ENCODE results near the gene TPP2. TPM values are rescaled to one million over a fixed set of nuclear protein-coding genes. Genes with fewer than 3 reads are reported as not detected.

The TPP2 gene
- total RNA-seq, 2 experiments from 2014 or later = 31.1 to 36.3 TPM

- peaks cover 69% of the 10 kb centered on the region for H3K36me3 ChIP-seq (ENCODE audit: insufficient read depth, low read length)
- POLR2A ChIA-PET = no interaction called here
- BruUV-seq (replicated peaks) = no TSS peak
These were observed 23.7 kb downstream of the TPP2 start for GRCh38 chr13:102620516-102620915.

GRCh38 chr13:102626928-102627327 lies 30.1 kb downstream of the TPP2 start:
- Histone ChIP-seq H3K27ac (ENCODE audit: low read depth, low read length, poor library complexity, severe bottlenecking) (no peak overlapping the region), H3K9me2 (ENCODE audit: insufficient read depth, low read length) (no peaks in the 10 kb centered on the region), H3K4me3 (ENCODE audit: low read depth, low read length, poor library complexity, severe bottlenecking) (no peak overlapping the region), H3K9me3 (ENCODE audit: low read length) (no peaks in the 10 kb centered on the region), H2AFZ (ENCODE audit: low read length) (no peak overlapping the region), H4K20me1 (ENCODE audit: insufficient read depth, low read length) (no peaks in the 10 kb centered on the region), H3K4me2 (ENCODE audit: low read length) (no peak overlapping the region), H3K36me3 (ENCODE audit: insufficient read depth, low read length) (peaks cover 74% of the 10 kb centered on the region), H3K79me2 (ENCODE audit: insufficient read depth, low read depth, low read length) (no peaks in the 10 kb centered on the region), H3K4me1 (ENCODE audit: insufficient read depth, low read length, poor library complexity, severe bottlenecking) (no peaks in the 10 kb centered on the region)
- no TSS peak for BruUV-seq (replicated peaks)
- POLR2A ChIA-PET = interaction anchor here (0.7 to 0.9 kb wide), 3 partner anchors 12 to 24 kb away, joined by 3 to 4 read pairs (median 4); no protein-coding TSS in a partner anchor
- intact Hi-C loops (cut with micrococcal nuclease; ENCODE audit: unreplicated experiment) = no loop called here
- TF ChIP-seq EZH2phosphoT487 (IDR thresholded peaks at IDR 0.05; ENCODE audit: borderline replicate concordance, low read depth, low read length) = no peak
- TF ChIP-seq CTCF (conservative IDR thresholded peaks at IDR 0.05; ENCODE audit: low read length) = no peak
- no peak for DNase-seq (ENCODE audit: low spot score)
- CTCF ChIA-PET (ENCODE audit: unreplicated experiment) = no interaction called here

More at GRCh38 chr13:102620516-102620915, 23.7 kb downstream of the TPP2 start:
- Histone ChIP-seq H3K4me2 (ENCODE audit: low read length) (no peak overlapping the region), H4K20me1 (ENCODE audit: insufficient read depth, low read length) (no peaks in the 10 kb centered on the region), H3K9me2 (ENCODE audit: insufficient read depth, low read length) (no peaks in the 10 kb centered on the region), H3K4me1 (ENCODE audit: insufficient read depth, low read length, poor library complexity, severe bottlenecking) (no peaks in the 10 kb centered on the region), H3K79me2 (ENCODE audit: insufficient read depth, low read depth, low read length) (no peaks in the 10 kb centered on the region), H2AFZ (ENCODE audit: low read length) (no peak overlapping the region), H3K9me3 (ENCODE audit: low read length) (no peaks in the 10 kb centered on the region), H3K27ac (ENCODE audit: low read depth, low read length, poor library complexity, severe bottlenecking) (no peak overlapping the region), H3K4me3 (ENCODE audit: low read depth, low read length, poor library complexity, severe bottlenecking) (no peak overlapping the region)
- TF ChIP-seq EZH2phosphoT487 (IDR thresholded peaks at IDR 0.05; ENCODE audit: borderline replicate concordance, low read depth, low read length) (no peak), CTCF (conservative IDR thresholded peaks at IDR 0.05; ENCODE audit: low read length) (no peak)
- intact Hi-C loops (cut with micrococcal nuclease; ENCODE audit: unreplicated experiment) = no loop called here
- CTCF ChIA-PET (ENCODE audit: unreplicated experiment) = no interaction called here
- DNase-seq (ENCODE audit: low spot score) = no peak

GRCh38 chr13:102628559-102628958 lies 31.8 kb downstream of the TPP2 start:
- TF ChIP-seq CTCF (conservative IDR thresholded peaks at IDR 0.05; ENCODE audit: low read length) = no peak
- no peak for TF ChIP-seq EZH2phosphoT487 (IDR thresholded peaks at IDR 0.05; ENCODE audit: borderline replicate concordance, low read depth, low read length)
- Histone ChIP-seq H3K36me3 (ENCODE audit: insufficient read depth, low read length) (peaks cover 76% of the 10 kb centered on the region), H3K4me1 (ENCODE audit: insufficient read depth, low read length, poor library complexity, severe bottlenecking) (no peaks in the 10 kb centered on the region), H3K9me2 (ENCODE audit: insufficient read depth, low read length) (no peaks in the 10 kb centered on the region), H4K20me1 (ENCODE audit: insufficient read depth, low read length) (no peaks in the 10 kb centered on the region), H3K27ac (ENCODE audit: low read depth, low read length, poor library complexity, severe bottlenecking) (no peak overlapping the region), H3K4me2 (ENCODE audit: low read length) (no peak overlapping the region), H3K4me3 (ENCODE audit: low read depth, low read length, poor library complexity, severe bottlenecking) (no peak overlapping the region), H2AFZ (ENCODE audit: low read length) (no peak overlapping the region), H3K79me2 (ENCODE audit: insufficient read depth, low read depth, low read length) (no peaks in the 10 kb centered on the region), H3K9me3 (ENCODE audit: low read length) (no peaks in the 10 kb centered on the region)
- no TSS peak for BruUV-seq (replicated peaks)
- ChIA-PET POLR2A (interaction anchor here (0.7 kb wide), 1 partner anchor 12 kb away, joined by 4 read pairs; no protein-coding TSS in a partner anchor), CTCF (ENCODE audit: unreplicated experiment) (no interaction called here)
- intact Hi-C loops (cut with micrococcal nuclease; ENCODE audit: unreplicated experiment) = no loop called here
- no peak for DNase-seq (ENCODE audit: low spot score)
